GM18517 (cell line): Measurements from ENCODE around the gene CAND2.
A peak's percentile ranks its signal among the peaks of the same experiment; 100 is the strongest.
"Not testable (repeated sequence)": the region's sequence is repeated elsewhere in the genome, so short reads cannot be mapped to it uniquely, and the experiment has no call there.

ENCODE experiments used
- ATAC-seq: cut with Tn5 transposase; IDR thresholded peaks from one replicate; pipeline ENCODE4 v1.9.1; 2021; ENCODE audit warnings: mild to moderate bottlenecking, moderate library complexity; ENCODE audit not compliant: unreplicated experiment

The CAND2 gene

GRCh38 chr3:12854565-12854964, 58.1 kb downstream of the CAND2 start:
- ATAC-seq = no peak

GRCh38 chr3:12856626-12857025, 60.1 kb downstream of the CAND2 start:
- no peak for ATAC-seq

- ATAC-seq = no peak
Measured at GRCh38 chr3:12859840-12860239, 63.4 kb downstream of the CAND2 start.

GRCh38 chr3:12861611-12862010, 65.1 kb downstream of the CAND2 start:
- ATAC-seq = no peak

GRCh38 chr3:12862387-12862786, 65.9 kb downstream of the CAND2 start:
- no peak for ATAC-seq

- ATAC-seq = no peak
Measured at GRCh38 chr3:12865271-12865670, 68.8 kb downstream of the CAND2 start.

GRCh38 chr3:12866836-12867235, 70.4 kb downstream of the CAND2 start:
- no peak for ATAC-seq

- peak; percentile 76 for ATAC-seq
Measured at GRCh38 chr3:12868039-12869034, 71.9 kb downstream of the CAND2 start.

- ATAC-seq = no peak
Measured at GRCh38 chr3:12869035-12869621, 72.6 kb downstream of the CAND2 start.

- ATAC-seq = no peak
Measured at GRCh38 chr3:12870942-12871341, 74.5 kb downstream of the CAND2 start.

- no peak for ATAC-seq
Measured at GRCh38 chr3:12871404-12871983, 75.0 kb downstream of the CAND2 start.

GRCh38 chr3:12875857-12876836, 79.7 kb downstream of the CAND2 start:
- ATAC-seq = no peak

GRCh38 chr3:12877040-12877439, 80.6 kb downstream of the CAND2 start:
- no peak for ATAC-seq

GRCh38 chr3:12878141-12878574, 81.7 kb downstream of the CAND2 start:
- ATAC-seq = no peak

GRCh38 chr3:12878758-12879157, 82.3 kb downstream of the CAND2 start:
- not testable (repeated sequence) for ATAC-seq

- no peak for ATAC-seq
Measured at GRCh38 chr3:12879191-12879815, 82.8 kb downstream of the CAND2 start.

GRCh38 chr3:12881858-12882257, 85.4 kb downstream of the CAND2 start:
- ATAC-seq = peak; percentile 64

- ATAC-seq = no peak
Measured at GRCh38 chr3:12882336-12883310, 86.1 kb downstream of the CAND2 start.

- ATAC-seq = no peak
Measured at GRCh38 chr3:12884186-12884680, 87.8 kb downstream of the CAND2 start.
